Endodermal cell (in vitro differentiated cells): ENCODE data around the gene LIX1. TPM values are rescaled to one million over a fixed set of nuclear protein-coding genes. Genes with fewer than 3 reads are reported as not detected.

Source experiments
- DNase-seq: peaks from one replicate; pipeline ENCODE4 v3.0.0-alpha.2; 2017
- H3K27ac ChIP-seq: 2 replicates; pipeline ENCODE4 v1.5.1; 2013; ENCODE audit warnings: mild to moderate bottlenecking, low read depth, low read length, moderate library complexity
- H3K27me3 ChIP-seq: 2 replicates; pipeline ENCODE4 v1.6.1; 2013; ENCODE audit warnings: mild to moderate bottlenecking, low read length, moderate library complexity; ENCODE audit not compliant: insufficient read depth, control insufficient read depth, poor library complexity, severe bottlenecking
- H3K36me3 ChIP-seq: 2 replicates; pipeline ENCODE4 v1.7.0; 2013; ENCODE audit warnings: mild to moderate bottlenecking, low read length, moderate library complexity; ENCODE audit not compliant: control insufficient read depth, insufficient read depth
- H3K4me1 ChIP-seq: one replicate; pipeline ENCODE4 v1.7.0; 2013; ENCODE audit warnings: low read length; ENCODE audit not compliant: control insufficient read depth, insufficient read depth
- H3K4me3 ChIP-seq: 2 replicates; pipeline ENCODE4 v1.5.1; 2013; ENCODE audit warnings: mild to moderate bottlenecking, low read length, moderate library complexity
- H3K9ac ChIP-seq: 2 replicates; pipeline ENCODE4 v1.6.1; 2013; ENCODE audit warnings: mild to moderate bottlenecking, low read length, moderate library complexity; ENCODE audit not compliant: poor library complexity, severe bottlenecking; ENCODE audit errors: extremely low read depth
- H3K9me3 ChIP-seq: 2 replicates; pipeline ENCODE4 v1.6.1; 2013; ENCODE audit warnings: mild to moderate bottlenecking, low read length, moderate library complexity; ENCODE audit not compliant: control insufficient read depth
- H3K27ac Mint-ChIP-seq: 2 replicates; pipeline ENCODE4 v1.8.0; 2020; ENCODE audit warnings: mixed read lengths
- H3K27me3 Mint-ChIP-seq: 2 replicates; pipeline ENCODE4 v1.8.0; 2021; ENCODE audit warnings: mild to moderate bottlenecking, mixed read lengths; ENCODE audit not compliant: insufficient read depth
- H3K36me3 Mint-ChIP-seq: 2 replicates; pipeline ENCODE4 v1.8.0; 2020; ENCODE audit warnings: low read depth, mixed read lengths
- H3K4me1 Mint-ChIP-seq: 2 replicates; pipeline ENCODE4 v1.8.0; 2020; ENCODE audit warnings: mixed read lengths
- H3K4me3 Mint-ChIP-seq: 2 replicates; pipeline ENCODE4 v1.8.0; 2020; ENCODE audit warnings: mild to moderate bottlenecking, moderate library complexity, mixed read lengths
- H3K9me3 Mint-ChIP-seq: 2 replicates; pipeline ENCODE4 v1.8.0; 2020; ENCODE audit warnings: mild to moderate bottlenecking, mixed read lengths
- CTCF ChIP-seq: fragments of 200-600 bp; sonication (generic); conservative IDR thresholded peaks from 2 replicates; pipeline ENCODE4 v1.5.0; 2021; ENCODE audit warnings: antibody characterized with exemption, mild to moderate bottlenecking
- WGBS, 2 experiments: methylation state at CpG; one replicate each; pipeline versions ENCODE4 v1.1.5 to v1.1.7; 2013; ENCODE audit warnings: missing lambda C conversion rate in 2 of 2, mixed read lengths in 1 of 2; ENCODE audit not compliant: insufficient coverage in 1 of 2, insufficient read length in 1 of 2; 5-methylcytosine and 5-hydroxymethylcytosine counted together
- total RNA-seq, 2 donors: library from RNA; stranded (reverse); fragmentation: NEBNext Ultra II Directional in 1 of 2; extraction: Animal tissue kit (Norgen Biotek cat#: 25700) in 1 of 2; gene quantifications; 2 replicates in 1 of 2; 3 replicates in 1 of 2; pipeline ENCODE4 v1.2.1, GENCODE V29; 2021

LIX1 gene
- total RNA-seq, 2 donors from 2014 or later = 0.09 to 0.15 TPM

DNA sequence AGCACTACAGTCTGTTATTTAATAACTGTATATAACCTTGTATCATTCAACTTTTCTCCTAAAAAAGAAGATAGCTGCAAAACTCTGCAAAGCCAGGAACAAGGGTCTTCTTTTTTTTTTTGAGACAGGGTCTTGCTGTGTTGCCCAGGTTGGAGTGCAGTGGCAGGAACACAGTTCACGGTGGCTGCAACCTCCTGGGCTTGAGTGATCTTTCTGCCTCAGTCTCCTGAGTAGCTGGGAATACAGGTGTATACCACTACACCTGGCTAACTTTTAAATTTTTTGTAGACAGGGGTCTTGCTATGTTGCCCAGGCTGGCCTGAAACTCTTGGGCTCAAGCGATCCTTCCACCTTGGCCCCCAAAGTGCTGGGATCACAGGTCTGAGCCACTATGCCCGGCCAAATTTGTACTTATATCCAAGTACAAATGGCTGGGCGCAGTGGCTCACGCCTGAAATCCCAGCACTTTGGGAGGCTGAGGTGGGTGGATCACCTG lies 21.4 kb upstream of the LIX1 start:
- Histone ChIP-seq H3K4me3 (no peak overlapping the region), H3K4me1 (no peaks in the 10 kb centered on the region), H3K27ac (no peak overlapping the region), H3K9ac (no peak overlapping the region), H3K27me3 (no peaks in the 10 kb centered on the region), H3K9me3 (no peaks in the 10 kb centered on the region), H3K36me3 (peaks cover 76% of the 10 kb centered on the region)
- 83 to 94% methylated on average over 1 to 5 of the region's 5 CpGs for WGBS, 2 experiments
- DNase-seq = no peak
- no peak for TF ChIP-seq CTCF
- Mint-ChIP-seq H3K4me1 (no peaks in the 10 kb centered on the region), H3K27ac (no peak overlapping the region), H3K36me3 (peaks cover 33% of the 10 kb centered on the region), H3K4me3 (no peak overlapping the region), H3K9me3 (no peaks in the 10 kb centered on the region), H3K27me3 (no peaks in the 10 kb centered on the region)

- no peaks in the 10 kb centered on the region for H3K9me3 Mint-ChIP-seq
- no peak overlapping the region for H3K9ac ChIP-seq
- no peaks in the 10 kb centered on the region for H3K4me1 Mint-ChIP-seq
- H3K9me3 ChIP-seq = no peaks in the 10 kb centered on the region
- H3K4me3 Mint-ChIP-seq = no peak overlapping the region
- H3K27ac Mint-ChIP-seq = no peak overlapping the region
- TF ChIP-seq CTCF = peak; percentile 84
- H3K36me3 Mint-ChIP-seq = peaks cover 31% of the 10 kb centered on the region
- no peaks in the 10 kb centered on the region for H3K27me3 Mint-ChIP-seq
- no peaks in the 10 kb centered on the region for H3K27me3 ChIP-seq
- no peak overlapping the region for H3K27ac ChIP-seq
- H3K4me1 ChIP-seq = no peaks in the 10 kb centered on the region
- no peak for DNase-seq
- H3K36me3 ChIP-seq = peaks cover 71% of the 10 kb centered on the region
- H3K4me3 ChIP-seq = no peak overlapping the region
Observed at GRCh38 chr5:97163360-97163764, 21.0 kb upstream of the LIX1 start.

DNA sequence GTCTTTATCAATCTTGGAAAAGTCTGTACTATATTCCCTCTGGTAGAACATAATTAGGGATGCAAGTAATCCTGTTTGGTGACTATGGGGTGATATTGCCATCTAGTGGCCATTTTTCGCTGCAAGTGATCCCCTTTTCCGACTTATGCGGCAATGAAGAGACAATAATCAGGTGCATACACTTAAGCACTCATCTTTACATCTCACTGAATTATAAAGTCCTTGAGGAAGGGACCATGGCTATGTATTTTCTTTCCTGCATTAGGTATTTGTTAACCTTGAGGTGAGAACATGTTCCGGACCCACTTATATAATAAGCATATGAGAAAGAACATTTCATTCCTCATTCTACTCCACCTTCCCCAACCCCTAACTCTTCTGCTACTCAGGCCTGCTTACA lies 19.6 kb upstream of the LIX1 start:
- no peak overlapping the region for H3K27ac Mint-ChIP-seq
- Histone ChIP-seq H3K36me3 (peaks cover 58% of the 10 kb centered on the region), H3K27ac (no peak overlapping the region), H3K9me3 (peaks cover 12% of the 10 kb centered on the region), H3K27me3 (no peaks in the 10 kb centered on the region), H3K4me3 (no peak overlapping the region), H3K4me1 (no peaks in the 10 kb centered on the region), H3K9ac (no peak overlapping the region)
- H3K4me1 Mint-ChIP-seq = no peaks in the 10 kb centered on the region
- peaks cover 23% of the 10 kb centered on the region for H3K36me3 Mint-ChIP-seq
- H3K4me3 Mint-ChIP-seq = no peak overlapping the region
- peaks cover 2% of the 10 kb centered on the region for H3K9me3 Mint-ChIP-seq
- WGBS, 2 experiments = 27 to 49% methylated on average over 3 to 4 of the region's 4 CpGs
- H3K27me3 Mint-ChIP-seq = no peaks in the 10 kb centered on the region
- peak; percentile 91 for TF ChIP-seq CTCF
- DNase-seq = peak; percentile 86
